HepG2 (cell line): ENCODE results near the gene AGPAT2. TPM values are rescaled to one million over a fixed set of nuclear protein-coding genes. Genes with fewer than 3 reads are reported as not detected.
A peak's percentile ranks its signal among the peaks of the same experiment; 100 is the strongest.

Experiments used
- ATF1 ChIP-seq: IDR thresholded peaks from 2 replicates; pipeline ENCODE4 v1.6.1; 2016; ENCODE audit warnings: mild to moderate bottlenecking, control low read depth
- HOXA9 ChIP-seq: sonication (generic); formaldehyde crosslinking; IDR thresholded peaks from 2 replicates; pipeline ENCODE4 v1.8.1; 2022; ENCODE audit warnings: missing genetic modification reagents, mild to moderate bottlenecking, moderate library complexity, borderline replicate concordance
- ONECUT2 ChIP-seq: sonication (generic); formaldehyde crosslinking; IDR thresholded peaks from 2 replicates; pipeline ENCODE4 v1.4.0; 2020; ENCODE audit warnings: missing genetic modification reagents
- PHF21A ChIP-seq: sonication (generic); formaldehyde crosslinking; IDR thresholded peaks from 2 replicates; pipeline ENCODE4 v1.5.0; 2020; ENCODE audit warnings: mild to moderate bottlenecking, missing genetic modification reagents
- PRMT3 ChIP-seq: sonication (generic); formaldehyde crosslinking; IDR thresholded peaks from 2 replicates; pipeline ENCODE4 v1.8.1; 2022; ENCODE audit warnings: low read depth, mild to moderate bottlenecking, moderate library complexity, missing genetic modification reagents, borderline replicate concordance
- ZKSCAN5 ChIP-seq: sonication (generic); formaldehyde crosslinking; IDR thresholded peaks from 2 replicates; pipeline ENCODE4 v1.5.1; 2020; ENCODE audit warnings: mild to moderate bottlenecking, missing genetic modification reagents
- ZNF207 ChIP-seq: fragments of 450-650 bp; IDR thresholded peaks from 2 replicates; pipeline ENCODE4 v1.6.1; 2016; ENCODE audit warnings: antibody characterized with exemption, borderline replicate concordance
- ZNF333 ChIP-seq: sonication (generic); formaldehyde crosslinking; IDR thresholded peaks from 2 replicates; pipeline ENCODE4 v1.4.0; 2020; ENCODE audit warnings: mild to moderate bottlenecking, missing genetic modification reagents, borderline replicate concordance
- ZNF766 ChIP-seq: sonication (generic); formaldehyde crosslinking; IDR thresholded peaks from 2 replicates; pipeline ENCODE4 v1.5.0; 2020; ENCODE audit warnings: missing genetic modification reagents, borderline replicate concordance
- ZNF772 ChIP-seq: sonication (generic); formaldehyde crosslinking; IDR thresholded peaks from 2 replicates; pipeline ENCODE4 v1.5.0; 2020; ENCODE audit warnings: mild to moderate bottlenecking, missing genetic modification reagents
- polyA plus RNA-seq, 8 experiments: library from polyadenylated mRNA; depleted of rRNA in 3 of 8; stranded (reverse) in 7 of 8; unstranded in 1 of 8; fragments of >200 nt; fragmentation: Illumina TruSeq in 4 of 8; extraction: Trizol in 4 of 8; gene quantifications; 2 replicates each; pipeline versions ENCODE4 v1.2.1 to v1.2.3, GENCODE V29; 2011 to 2016; ENCODE audit warnings: low read depth in 4 of 8, missing spikeins in 1 of 8, mixed read lengths in 1 of 8; ENCODE audit not compliant: insufficient read depth in 1 of 8
- total RNA-seq, 5 experiments: library from RNA; depleted of rRNA; stranded (reverse); fragments of >200 nt; fragmentation: Illumina TruSeq; extraction: Trizol; gene quantifications; 2 replicates each; pipeline ENCODE4 v1.2.3, GENCODE V29; 2016; ENCODE audit warnings: low read depth in 1 of 5
- TF ChIP-seq, protein P1 (sequence below): sonication (generic); formaldehyde crosslinking; IDR thresholded peaks from 2 replicates; pipeline ENCODE4 v1.4.0; 2020; ENCODE audit warnings: missing genetic modification reagents, borderline replicate concordance
- TF ChIP-seq, protein P2 (sequence below): IDR thresholded peaks from 2 replicates; pipeline ENCODE4 v1.6.1; 2016; ENCODE audit warnings: missing biosample characterization, missing genetic modification reagents, low read depth
- TF ChIP-seq, protein P3 (sequence below): sonication (generic); formaldehyde crosslinking; IDR thresholded peaks from 2 replicates; pipeline ENCODE4 v1.9.0; 2021; ENCODE audit warnings: missing genetic modification reagents, mild to moderate bottlenecking, borderline replicate concordance
- TF ChIP-seq, protein P4 (sequence below): sonication (generic); formaldehyde crosslinking; IDR thresholded peaks from 2 replicates; pipeline ENCODE4 v1.5.1; 2020; ENCODE audit warnings: mild to moderate bottlenecking, missing genetic modification reagents, moderate library complexity
- TF ChIP-seq, protein P5 (sequence below): sonication (generic); formaldehyde crosslinking; IDR thresholded peaks from 2 replicates; pipeline ENCODE4 v1.4.0; 2020; ENCODE audit warnings: mild to moderate bottlenecking, missing genetic modification reagents

Gene AGPAT2
- total and polyA plus RNA-seq, 2 of the 13 experiments (the other 11 are each of a cell fraction or from before 2014, with no cell fraction given) = 3.9 to 25.8 TPM

DNA sequence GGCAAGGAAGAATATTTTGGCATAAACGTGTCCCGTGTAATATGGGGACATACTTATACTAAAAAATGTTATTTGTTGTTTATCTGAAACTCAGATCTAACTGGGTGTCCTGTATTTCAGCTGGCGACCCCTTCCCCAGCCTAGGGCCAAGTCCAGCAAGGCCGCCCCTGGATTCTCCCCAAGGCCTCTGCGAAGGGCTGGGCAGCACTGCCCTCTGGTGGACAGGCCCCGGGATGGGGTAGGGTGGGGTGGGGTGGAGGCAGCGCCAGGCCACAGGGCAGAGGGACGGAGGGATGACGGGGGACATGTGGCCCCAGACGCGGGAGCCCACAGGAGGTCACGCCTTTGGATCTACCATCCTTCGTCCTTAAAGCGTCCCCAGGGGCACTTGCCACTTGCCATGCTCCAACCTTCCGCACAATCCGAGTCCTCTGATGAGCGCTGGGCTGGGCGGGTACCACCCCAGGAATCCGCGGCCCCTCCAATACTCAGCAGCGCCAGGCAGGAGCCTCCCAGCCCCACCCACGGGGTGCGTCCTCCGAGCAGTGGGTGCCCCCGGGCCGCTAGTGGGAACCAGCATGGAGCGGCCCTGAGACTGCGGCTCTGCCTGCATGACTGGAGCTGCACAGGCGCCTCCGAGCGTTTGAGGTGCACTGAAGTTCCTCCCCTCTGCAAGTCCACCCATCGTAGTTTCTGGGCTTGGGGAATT lies 7.1 kb upstream of the AGPAT2 start (continued):
- TF ChIP-seq, protein P1, sequence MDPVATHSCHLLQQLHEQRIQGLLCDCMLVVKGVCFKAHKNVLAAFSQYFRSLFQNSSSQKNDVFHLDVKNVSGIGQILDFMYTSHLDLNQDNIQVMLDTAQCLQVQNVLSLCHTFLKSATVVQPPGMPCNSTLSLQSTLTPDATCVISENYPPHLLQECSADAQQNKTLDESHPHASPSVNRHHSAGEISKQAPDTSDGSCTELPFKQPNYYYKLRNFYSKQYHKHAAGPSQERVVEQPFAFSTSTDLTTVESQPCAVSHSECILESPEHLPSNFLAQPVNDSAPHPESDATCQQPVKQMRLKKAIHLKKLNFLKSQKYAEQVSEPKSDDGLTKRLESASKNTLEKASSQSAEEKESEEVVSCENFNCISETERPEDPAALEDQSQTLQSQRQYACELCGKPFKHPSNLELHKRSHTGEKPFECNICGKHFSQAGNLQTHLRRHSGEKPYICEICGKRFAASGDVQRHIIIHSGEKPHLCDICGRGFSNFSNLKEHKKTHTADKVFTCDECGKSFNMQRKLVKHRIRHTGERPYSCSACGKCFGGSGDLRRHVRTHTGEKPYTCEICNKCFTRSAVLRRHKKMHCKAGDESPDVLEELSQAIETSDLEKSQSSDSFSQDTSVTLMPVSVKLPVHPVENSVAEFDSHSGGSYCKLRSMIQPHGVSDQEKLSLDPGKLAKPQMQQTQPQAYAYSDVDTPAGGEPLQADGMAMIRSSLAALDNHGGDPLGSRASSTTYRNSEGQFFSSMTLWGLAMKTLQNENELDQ (CRISPR knock-in tag) = no peak
- TF ChIP-seq ZKSCAN5 (CRISPR knock-in tag) = no peak
- no peak for TF ChIP-seq ZNF766 (CRISPR knock-in tag)
- TF ChIP-seq ATF1 = no peak
- TF ChIP-seq ONECUT2 = no peak
- TF ChIP-seq ZNF333 = no peak
- TF ChIP-seq, protein P2, sequence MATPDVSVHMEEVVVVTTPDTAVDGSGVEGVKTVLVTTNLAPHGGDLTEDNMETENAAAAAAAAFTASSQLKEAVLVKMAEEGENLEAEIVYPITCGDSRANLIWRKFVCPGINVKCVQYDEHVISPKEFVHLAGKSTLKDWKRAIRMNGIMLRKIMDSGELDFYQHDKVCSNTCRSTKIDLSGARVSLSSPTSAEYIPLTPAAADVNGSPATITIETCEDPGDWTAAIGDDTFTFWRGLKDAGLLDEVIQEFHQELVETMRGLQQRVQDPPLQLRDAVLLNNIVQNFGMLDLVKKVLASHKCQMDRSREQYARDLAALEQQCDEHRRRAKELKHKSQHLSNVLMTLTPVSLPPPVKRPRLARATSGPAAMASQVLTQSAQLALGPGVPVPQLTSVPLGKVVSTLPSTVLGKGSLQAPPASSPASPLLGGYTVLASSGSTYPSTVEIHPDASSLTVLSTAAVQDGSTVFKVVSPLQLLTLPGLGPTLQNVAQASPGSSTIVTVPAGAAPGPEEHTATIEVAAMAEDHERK = no peak
- no peak for TF ChIP-seq ZNF772 (CRISPR knock-in tag)
- TF ChIP-seq PHF21A = 0 out of 2 replicates have a peak, but pooled peaks have one; percentile 4
- TF ChIP-seq PRMT3 (CRISPR knock-in tag) = 0 out of 2 replicates have a peak, but pooled peaks have one; percentile 65
- no peak for TF ChIP-seq HOXA9 (CRISPR knock-in tag)
- no peak for TF ChIP-seq ZNF207
- TF ChIP-seq, protein P3, sequence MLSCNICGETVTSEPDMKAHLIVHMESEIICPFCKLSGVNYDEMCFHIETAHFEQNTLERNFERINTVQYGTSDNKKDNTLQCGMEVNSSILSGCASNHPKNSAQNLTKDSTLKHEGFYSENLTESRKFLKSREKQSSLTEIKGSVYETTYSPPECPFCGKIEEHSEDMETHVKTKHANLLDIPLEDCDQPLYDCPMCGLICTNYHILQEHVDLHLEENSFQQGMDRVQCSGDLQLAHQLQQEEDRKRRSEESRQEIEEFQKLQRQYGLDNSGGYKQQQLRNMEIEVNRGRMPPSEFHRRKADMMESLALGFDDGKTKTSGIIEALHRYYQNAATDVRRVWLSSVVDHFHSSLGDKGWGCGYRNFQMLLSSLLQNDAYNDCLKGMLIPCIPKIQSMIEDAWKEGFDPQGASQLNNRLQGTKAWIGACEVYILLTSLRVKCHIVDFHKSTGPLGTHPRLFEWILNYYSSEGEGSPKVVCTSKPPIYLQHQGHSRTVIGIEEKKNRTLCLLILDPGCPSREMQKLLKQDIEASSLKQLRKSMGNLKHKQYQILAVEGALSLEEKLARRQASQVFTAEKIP (CRISPR knock-in tag) = no peak
- TF ChIP-seq, protein P4, sequence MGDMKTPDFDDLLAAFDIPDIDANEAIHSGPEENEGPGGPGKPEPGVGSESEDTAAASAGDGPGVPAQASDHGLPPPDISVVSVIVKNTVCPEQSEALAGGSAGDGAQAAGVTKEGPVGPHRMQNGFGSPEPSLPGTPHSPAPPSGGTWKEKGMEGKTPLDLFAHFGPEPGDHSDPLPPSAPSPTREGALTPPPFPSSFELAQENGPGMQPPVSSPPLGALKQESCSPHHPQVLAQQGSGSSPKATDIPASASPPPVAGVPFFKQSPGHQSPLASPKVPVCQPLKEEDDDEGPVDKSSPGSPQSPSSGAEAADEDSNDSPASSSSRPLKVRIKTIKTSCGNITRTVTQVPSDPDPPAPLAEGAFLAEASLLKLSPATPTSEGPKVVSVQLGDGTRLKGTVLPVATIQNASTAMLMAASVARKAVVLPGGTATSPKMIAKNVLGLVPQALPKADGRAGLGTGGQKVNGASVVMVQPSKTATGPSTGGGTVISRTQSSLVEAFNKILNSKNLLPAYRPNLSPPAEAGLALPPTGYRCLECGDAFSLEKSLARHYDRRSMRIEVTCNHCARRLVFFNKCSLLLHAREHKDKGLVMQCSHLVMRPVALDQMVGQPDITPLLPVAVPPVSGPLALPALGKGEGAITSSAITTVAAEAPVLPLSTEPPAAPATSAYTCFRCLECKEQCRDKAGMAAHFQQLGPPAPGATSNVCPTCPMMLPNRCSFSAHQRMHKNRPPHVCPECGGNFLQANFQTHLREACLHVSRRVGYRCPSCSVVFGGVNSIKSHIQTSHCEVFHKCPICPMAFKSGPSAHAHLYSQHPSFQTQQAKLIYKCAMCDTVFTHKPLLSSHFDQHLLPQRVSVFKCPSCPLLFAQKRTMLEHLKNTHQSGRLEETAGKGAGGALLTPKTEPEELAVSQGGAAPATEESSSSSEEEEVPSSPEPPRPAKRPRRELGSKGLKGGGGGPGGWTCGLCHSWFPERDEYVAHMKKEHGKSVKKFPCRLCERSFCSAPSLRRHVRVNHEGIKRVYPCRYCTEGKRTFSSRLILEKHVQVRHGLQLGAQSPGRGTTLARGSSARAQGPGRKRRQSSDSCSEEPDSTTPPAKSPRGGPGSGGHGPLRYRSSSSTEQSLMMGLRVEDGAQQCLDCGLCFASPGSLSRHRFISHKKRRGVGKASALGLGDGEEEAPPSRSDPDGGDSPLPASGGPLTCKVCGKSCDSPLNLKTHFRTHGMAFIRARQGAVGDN (CRISPR knock-in tag) = no peak; the same call in 1 of the 2 replicates
- TF ChIP-seq, protein P5, sequence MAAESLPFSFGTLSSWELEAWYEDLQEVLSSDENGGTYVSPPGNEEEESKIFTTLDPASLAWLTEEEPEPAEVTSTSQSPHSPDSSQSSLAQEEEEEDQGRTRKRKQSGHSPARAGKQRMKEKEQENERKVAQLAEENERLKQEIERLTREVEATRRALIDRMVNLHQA = no peak
